ENCODE data around the gene MED16. TPM values are rescaled to one million over a fixed set of nuclear protein-coding genes. Genes with fewer than 3 reads are reported as not detected.
"Not testable (repeated sequence)": the region's sequence is repeated elsewhere in the genome, so short reads cannot be mapped to it uniquely, and the experiment has no call there.

Gene MED16
- total RNA-seq, 1 donor from 2014 or later = 12.1 TPM

GRCh38 chr19:884420-885211 lies 8.4 kb downstream of the MED16 start:
- Histone ChIP-seq H3K27me3 (ENCODE audit: control insufficient read depth, insufficient read depth, low read length) (no peaks in the 10 kb centered on the region), H3K36me3 (ENCODE audit: control insufficient read depth, insufficient read depth, low read length) (peaks cover 40% of the 10 kb centered on the region), H3K4me3 (ENCODE audit: low read depth, low read length) (no peak overlapping the region)
- DNase-seq (ENCODE audit: low read depth) (no peak), FAIRE-seq (no peak)
- TF ChIP-seq, protein P1, sequence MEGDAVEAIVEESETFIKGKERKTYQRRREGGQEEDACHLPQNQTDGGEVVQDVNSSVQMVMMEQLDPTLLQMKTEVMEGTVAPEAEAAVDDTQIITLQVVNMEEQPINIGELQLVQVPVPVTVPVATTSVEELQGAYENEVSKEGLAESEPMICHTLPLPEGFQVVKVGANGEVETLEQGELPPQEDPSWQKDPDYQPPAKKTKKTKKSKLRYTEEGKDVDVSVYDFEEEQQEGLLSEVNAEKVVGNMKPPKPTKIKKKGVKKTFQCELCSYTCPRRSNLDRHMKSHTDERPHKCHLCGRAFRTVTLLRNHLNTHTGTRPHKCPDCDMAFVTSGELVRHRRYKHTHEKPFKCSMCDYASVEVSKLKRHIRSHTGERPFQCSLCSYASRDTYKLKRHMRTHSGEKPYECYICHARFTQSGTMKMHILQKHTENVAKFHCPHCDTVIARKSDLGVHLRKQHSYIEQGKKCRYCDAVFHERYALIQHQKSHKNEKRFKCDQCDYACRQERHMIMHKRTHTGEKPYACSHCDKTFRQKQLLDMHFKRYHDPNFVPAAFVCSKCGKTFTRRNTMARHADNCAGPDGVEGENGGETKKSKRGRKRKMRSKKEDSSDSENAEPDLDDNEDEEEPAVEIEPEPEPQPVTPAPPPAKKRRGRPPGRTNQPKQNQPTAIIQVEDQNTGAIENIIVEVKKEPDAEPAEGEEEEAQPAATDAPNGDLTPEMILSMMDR (IDR thresholded peaks at IDR 0.05; ENCODE audit: insufficient read depth, low read length, severe bottlenecking) = no peak

DNA sequence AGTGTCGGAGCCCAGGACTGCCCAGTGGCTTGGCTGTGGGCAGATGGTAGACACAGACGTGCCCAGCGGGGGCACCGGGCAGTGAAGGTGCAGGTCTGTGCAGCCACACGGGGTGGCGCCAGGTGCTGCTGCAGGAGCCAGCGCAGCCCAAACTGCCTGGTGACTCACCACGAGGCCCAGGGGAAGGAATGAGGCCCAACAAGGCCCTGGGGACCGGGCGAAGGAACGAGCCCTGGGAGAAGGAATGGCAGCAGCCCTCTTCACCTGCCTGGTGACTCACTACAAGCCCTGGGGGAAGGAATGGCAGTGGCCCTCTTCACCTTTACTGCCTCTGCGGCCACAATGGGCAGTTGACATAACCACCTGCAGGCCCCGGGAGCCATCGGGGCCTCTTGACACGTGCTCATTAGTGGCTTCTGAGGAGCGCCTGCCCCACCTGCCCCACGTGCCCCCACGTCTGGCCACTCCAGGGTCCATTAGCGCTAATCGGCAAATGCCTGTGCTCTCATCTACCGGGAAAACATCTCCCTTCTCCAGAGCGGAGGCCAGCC lies 9.3 kb downstream of the MED16 start:
- peak; percentile 72 for DNase-seq (ENCODE audit: low read depth)

GRCh38 chr19:882871-883497 lies 10.0 kb downstream of the MED16 start:
- H3K4me3 ChIP-seq (ENCODE audit: low read depth, low read length) = no peak overlapping the region
- H3K36me3 ChIP-seq (ENCODE audit: control insufficient read depth, insufficient read depth, low read length) = peaks cover 38% of the 10 kb centered on the region
- TF ChIP-seq, protein P1 (IDR thresholded peaks at IDR 0.05; ENCODE audit: insufficient read depth, low read length, severe bottlenecking) = no peak
- no peak for FAIRE-seq
- H3K27me3 ChIP-seq (ENCODE audit: control insufficient read depth, insufficient read depth, low read length) = no peaks in the 10 kb centered on the region
- no peak for DNase-seq (ENCODE audit: low read depth)

More for the DNA sequence above, 9.3 kb downstream of the MED16 start:
- Histone ChIP-seq H3K4me3 (ENCODE audit: low read depth, low read length) (no peak overlapping the region), H3K36me3 (ENCODE audit: control insufficient read depth, insufficient read depth, low read length) (peaks cover 41% of the 10 kb centered on the region), H3K27me3 (ENCODE audit: control insufficient read depth, insufficient read depth, low read length) (no peaks in the 10 kb centered on the region)
- TF ChIP-seq, protein P1 (IDR thresholded peaks at IDR 0.05; ENCODE audit: insufficient read depth, low read length, severe bottlenecking) = peak; percentile 68
- no peak for FAIRE-seq

DNA sequence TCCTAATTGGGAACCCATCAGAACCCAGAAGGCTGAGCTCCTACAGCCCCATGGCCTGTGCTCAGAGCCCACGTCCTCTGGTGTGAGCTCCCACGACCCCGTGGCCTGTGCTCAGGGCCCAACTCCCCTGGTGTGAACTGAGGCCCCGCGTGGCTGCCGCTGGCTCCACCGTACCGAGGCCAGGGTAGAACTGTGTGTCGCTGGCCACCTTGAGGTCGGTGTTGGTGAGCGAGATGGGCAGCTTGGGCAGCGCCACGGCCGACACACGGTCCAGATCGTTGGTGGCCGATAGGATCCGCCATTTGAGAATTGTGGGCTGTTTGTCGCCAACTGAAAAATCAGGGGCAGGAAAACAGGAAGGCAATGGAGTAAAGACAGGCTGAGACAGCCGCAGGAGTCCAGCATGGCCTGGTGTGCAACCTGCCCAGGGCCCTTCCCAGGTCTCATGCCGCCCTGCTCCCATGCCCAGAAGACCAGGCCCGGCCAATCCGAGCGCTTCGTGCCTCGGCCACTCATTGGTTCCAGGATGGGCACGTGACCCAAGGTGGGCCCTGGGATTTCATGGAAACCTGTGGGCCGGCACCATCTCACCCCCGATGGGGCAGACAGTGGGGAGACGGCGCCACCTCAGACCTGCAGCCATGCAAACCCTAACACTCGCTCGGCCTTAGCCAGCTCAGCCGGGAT lies 11.5 kb downstream of the MED16 start:
- peaks cover 42% of the 10 kb centered on the region for H3K36me3 ChIP-seq (ENCODE audit: control insufficient read depth, insufficient read depth, low read length)

GRCh38 chr19:879711-880438 lies 13.1 kb downstream of the MED16 start:
- TF ChIP-seq, protein P1 (IDR thresholded peaks at IDR 0.05; ENCODE audit: insufficient read depth, low read length, severe bottlenecking) = no peak
- Histone ChIP-seq H3K4me3 (ENCODE audit: low read depth, low read length) (no peak overlapping the region), H3K36me3 (ENCODE audit: control insufficient read depth, insufficient read depth, low read length) (peaks cover 35% of the 10 kb centered on the region), H3K27me3 (ENCODE audit: control insufficient read depth, insufficient read depth, low read length) (no peaks in the 10 kb centered on the region)
- DNase-seq (ENCODE audit: low read depth) (no peak), FAIRE-seq (no peak)

More for the DNA sequence above, 11.5 kb downstream of the MED16 start:
- DNase-seq (ENCODE audit: low read depth) (no peak), FAIRE-seq (no peak)
- Histone ChIP-seq H3K27me3 (ENCODE audit: control insufficient read depth, insufficient read depth, low read length) (no peaks in the 10 kb centered on the region), H3K4me3 (ENCODE audit: low read depth, low read length) (no peak overlapping the region)
- TF ChIP-seq, protein P1 (IDR thresholded peaks at IDR 0.05; ENCODE audit: insufficient read depth, low read length, severe bottlenecking) = no peak

DNA sequence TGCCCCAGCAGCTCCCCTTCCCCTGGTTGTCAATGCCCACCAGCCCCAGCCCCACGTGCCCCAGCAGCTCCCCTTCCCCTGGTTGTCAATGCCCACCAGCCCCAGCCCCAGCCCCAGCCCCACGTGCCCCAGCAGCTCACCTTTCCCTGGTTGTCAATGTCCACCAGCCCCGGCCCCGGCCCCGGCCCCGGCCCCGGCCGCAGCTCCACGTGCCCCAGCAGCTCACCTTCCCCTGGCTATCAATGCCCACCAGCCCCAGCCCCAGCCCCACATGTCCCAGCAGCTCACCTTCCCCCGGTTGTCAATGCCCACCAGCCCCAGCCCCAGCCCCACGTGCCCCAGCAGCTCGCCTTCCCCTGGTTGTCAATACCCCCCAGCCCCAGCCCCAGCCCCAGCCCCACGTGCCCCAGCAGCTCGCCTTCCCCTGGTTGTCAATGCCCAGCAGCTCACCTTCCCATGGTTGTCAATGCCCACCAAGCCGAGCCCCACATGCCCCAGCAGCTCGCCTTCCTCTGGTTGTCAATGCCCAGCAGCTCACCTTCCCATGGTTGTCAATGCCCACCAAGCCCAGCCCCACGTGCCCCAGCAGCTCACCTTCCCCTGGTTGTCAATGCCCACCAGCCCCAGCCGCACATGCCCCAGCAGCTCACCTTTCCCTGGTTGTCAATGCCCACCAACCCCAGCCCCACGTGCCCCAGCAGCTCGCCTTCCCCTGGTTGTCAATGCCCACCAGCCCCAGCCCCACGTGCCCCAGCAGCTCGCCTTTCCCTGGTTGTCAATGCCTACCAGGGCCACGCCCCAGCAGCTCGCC lies 14.0 kb downstream of the MED16 start:
- not testable (repeated sequence) for H3K27me3 ChIP-seq (ENCODE audit: control insufficient read depth, insufficient read depth, low read length); DNase-seq (ENCODE audit: low read depth); H3K4me3 ChIP-seq (ENCODE audit: low read depth, low read length)
- peaks cover 33% of the 10 kb centered on the region for H3K36me3 ChIP-seq (ENCODE audit: control insufficient read depth, insufficient read depth, low read length)
- FAIRE-seq = peak; percentile 100

DNA sequence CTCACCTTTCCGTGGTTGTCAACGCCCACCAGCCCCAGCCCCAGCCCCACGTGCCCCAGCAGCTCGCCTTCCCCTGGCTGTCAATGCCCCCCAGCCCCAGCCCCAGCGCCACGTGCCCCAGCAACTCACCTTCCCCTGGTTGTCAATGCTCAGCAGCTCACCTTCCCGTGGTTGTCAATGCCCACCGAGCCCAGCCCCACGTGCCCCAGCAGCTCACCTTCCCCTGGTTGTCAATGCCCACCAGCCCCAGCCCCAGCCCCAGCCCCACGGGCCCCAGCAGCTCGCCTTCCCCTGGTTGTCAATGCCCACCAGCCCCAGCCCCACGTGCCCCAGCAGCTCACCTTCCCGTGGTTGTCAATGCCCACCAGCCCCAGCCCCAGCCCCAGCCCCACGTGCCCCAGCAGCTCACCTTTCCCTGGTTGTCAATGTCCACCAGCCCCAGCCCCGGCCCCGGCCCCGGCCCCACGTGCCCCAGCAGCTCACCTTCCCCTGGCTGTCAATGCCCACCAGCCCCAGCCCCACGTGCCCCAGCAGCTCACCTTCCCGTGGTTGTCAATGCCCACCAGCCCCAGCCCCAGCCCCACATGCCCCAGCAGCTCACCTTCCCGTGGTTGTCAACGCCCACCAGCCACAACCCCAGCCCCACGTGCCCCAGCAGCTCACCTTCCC lies 14.9 kb downstream of the MED16 start:
- not testable (repeated sequence) for FAIRE-seq; DNase-seq (ENCODE audit: low read depth); H3K4me3 ChIP-seq (ENCODE audit: low read depth, low read length); H3K27me3 ChIP-seq (ENCODE audit: control insufficient read depth, insufficient read depth, low read length)
- H3K36me3 ChIP-seq (ENCODE audit: control insufficient read depth, insufficient read depth, low read length) = peaks cover 29% of the 10 kb centered on the region

Data from bronchial epithelial cell (primary cell).